Measurements from ENCODE around the gene LRRC28.

Gene LRRC28

GRCh38 chr15:99307735-99308134, 56.5 kb downstream of the LRRC28 start:
- no peak for DNase-seq

- no peak for DNase-seq
These were observed 59.5 kb downstream of the LRRC28 start for GRCh38 chr15:99310745-99311144.

- no peak for DNase-seq
These were observed 60.9 kb downstream of the LRRC28 start for GRCh38 chr15:99312228-99312627.

- no peak for DNase-seq
These were observed 61.5 kb downstream of the LRRC28 start for GRCh38 chr15:99312794-99313193.

GRCh38 chr15:99315636-99316035, 64.4 kb downstream of the LRRC28 start:
- DNase-seq: no peak

- no peak for DNase-seq
These were observed 69.3 kb downstream of the LRRC28 start for GRCh38 chr15:99320374-99321215.

GRCh38 chr15:99321468-99321867, 70.2 kb downstream of the LRRC28 start:
- no peak for DNase-seq

- DNase-seq: no peak
These were observed 71.5 kb downstream of the LRRC28 start for GRCh38 chr15:99322643-99323405.

GRCh38 chr15:99324082-99324620, 72.9 kb downstream of the LRRC28 start:
- peak; percentile 12 for DNase-seq

- DNase-seq: no peak
These were observed 73.4 kb downstream of the LRRC28 start for GRCh38 chr15:99324700-99325099.

GRCh38 chr15:99326235-99326634, 75.0 kb downstream of the LRRC28 start:
- no peak for DNase-seq

- DNase-seq: no peak
These were observed 77.1 kb downstream of the LRRC28 start for GRCh38 chr15:99328106-99329072.

GRCh38 chr15:99331381-99331780, 80.1 kb downstream of the LRRC28 start:
- no peak for DNase-seq

GRCh38 chr15:99333413-99333812, 82.1 kb downstream of the LRRC28 start:
- DNase-seq: no peak

- DNase-seq: no peak
These were observed 82.7 kb downstream of the LRRC28 start for GRCh38 chr15:99333981-99334380.

- DNase-seq: no peak
These were observed 84.2 kb downstream of the LRRC28 start for GRCh38 chr15:99335508-99335907.

- DNase-seq: no peak
These were observed 85.5 kb downstream of the LRRC28 start for GRCh38 chr15:99336794-99337193.

GRCh38 chr15:99340347-99340746, 89.1 kb downstream of the LRRC28 start:
- DNase-seq: no peak

- DNase-seq: no peak
These were observed 90.5 kb downstream of the LRRC28 start for GRCh38 chr15:99341786-99342185.

- no peak for DNase-seq
These were observed 91.9 kb downstream of the LRRC28 start for GRCh38 chr15:99343208-99343607.

GRCh38 chr15:99343881-99344551, 92.7 kb downstream of the LRRC28 start:
- DNase-seq: peak; percentile 42

GRCh38 chr15:99344639-99345038, 93.4 kb downstream of the LRRC28 start:
- DNase-seq: no peak
